ENCODE data around the gene EMILIN2.

The EMILIN2 gene

GRCh38 chr18:2879889-2880288, 33.1 kb downstream of the EMILIN2 start:
- no peak for FAIRE-seq

DNA sequence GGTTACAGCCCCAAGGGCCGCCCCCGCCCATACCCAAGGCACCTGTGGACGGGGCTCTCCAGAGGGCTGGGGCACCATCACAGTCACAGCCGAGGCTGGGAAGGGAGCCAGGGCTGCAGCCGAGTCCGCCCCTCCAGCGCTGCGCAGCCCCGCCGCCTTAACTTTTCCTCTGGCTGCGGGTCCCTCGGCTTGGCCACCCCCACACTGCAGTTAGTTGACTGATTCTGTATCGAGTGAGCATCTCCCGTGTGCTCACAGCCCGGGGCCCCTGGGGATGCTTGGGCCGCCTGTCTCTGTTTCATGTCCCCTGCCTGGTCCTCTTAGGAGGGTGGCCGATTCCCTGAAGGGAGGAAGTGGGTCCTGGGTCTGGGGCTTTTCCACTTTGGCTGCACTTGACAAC, 33.7 kb downstream of the EMILIN2 start:
- FAIRE-seq = no peak

DNA sequence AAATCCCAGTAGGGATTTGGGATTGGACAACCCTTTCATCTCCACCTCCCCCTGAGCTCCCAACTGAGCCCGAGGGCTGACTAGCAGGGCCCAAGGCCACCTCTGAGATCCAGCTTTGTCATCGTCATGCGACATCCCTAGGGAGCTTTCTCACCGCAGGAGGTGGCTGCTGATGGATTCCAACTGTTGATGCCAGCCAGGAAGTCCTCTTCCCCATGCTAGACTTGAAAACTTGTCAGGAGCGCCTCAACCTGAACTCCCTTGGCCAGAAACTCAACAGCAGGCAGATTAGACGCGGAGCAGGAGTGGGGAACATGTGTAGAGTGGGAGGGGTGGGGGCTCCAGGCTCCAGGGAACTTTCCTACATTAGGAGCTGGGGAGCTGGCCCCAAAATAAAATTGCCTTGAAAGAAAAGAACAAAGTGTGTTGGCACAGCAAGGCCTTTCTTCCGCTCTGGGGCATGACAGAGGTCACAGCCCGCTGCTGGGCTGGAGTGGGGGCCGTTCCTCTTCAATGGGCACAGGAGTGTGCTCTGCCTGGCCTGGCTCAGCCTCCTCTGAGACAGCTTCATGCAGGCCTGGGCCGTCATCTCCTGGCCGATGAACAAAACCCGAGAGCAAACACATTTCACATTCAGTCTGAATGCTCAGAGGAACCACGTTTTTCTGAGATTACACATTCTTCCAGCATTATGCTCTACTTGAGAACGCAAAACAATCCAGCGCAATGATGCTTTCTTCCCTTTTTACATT, 34.5 kb downstream of the EMILIN2 start:
- no peak for FAIRE-seq

GRCh38 chr18:2881840-2882195, 35.0 kb downstream of the EMILIN2 start:
- no peak for FAIRE-seq

DNA sequence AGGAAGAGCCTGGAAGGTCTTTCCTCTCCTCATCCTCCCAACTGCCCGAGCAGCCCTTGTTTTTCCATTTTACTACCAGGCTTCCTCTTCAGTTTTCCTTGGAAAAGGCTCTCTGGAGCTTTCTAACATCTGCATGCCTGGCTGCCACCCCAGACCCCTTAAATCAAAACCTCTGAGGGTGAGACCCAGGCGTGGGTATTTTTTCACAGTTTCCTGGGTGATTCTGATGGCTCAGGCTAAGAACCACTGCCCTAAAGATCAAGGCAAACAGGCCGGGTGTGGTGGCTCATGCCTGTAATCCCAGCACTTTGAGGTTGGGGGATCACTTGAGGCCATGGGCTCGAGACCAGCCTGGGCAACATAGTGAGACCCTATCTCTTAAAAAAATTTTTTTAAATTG, 35.4 kb downstream of the EMILIN2 start:
- no peak for FAIRE-seq

GRCh38 chr18:2883076-2883735, 36.4 kb downstream of the EMILIN2 start:
- FAIRE-seq = no peak

- no peak for FAIRE-seq
Measured at GRCh38 chr18:2884706-2885285, 38.0 kb downstream of the EMILIN2 start.

DNA sequence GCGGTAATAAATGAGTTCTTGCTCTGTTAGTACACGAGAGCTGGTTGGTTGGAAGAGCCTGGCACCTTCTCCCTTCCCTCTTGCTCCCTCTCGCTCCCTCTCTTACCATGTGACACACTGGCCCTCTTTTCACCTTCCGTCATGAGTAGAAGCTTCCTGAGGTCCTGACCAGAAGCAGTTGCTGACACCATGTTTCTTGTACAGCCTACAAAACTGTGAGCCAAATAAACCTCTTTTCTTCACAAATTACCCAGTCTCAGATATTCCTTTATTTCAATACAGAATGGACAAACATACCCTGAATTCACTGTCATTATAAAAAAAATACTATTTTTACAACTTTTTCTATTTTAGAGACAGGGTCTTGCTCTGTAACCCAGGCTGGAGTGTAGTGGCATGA, 40.7 kb downstream of the EMILIN2 start:
- FAIRE-seq = no peak

- FAIRE-seq = no peak
Measured at GRCh38 chr18:2889761-2890192, 43.0 kb downstream of the EMILIN2 start.

DNA sequence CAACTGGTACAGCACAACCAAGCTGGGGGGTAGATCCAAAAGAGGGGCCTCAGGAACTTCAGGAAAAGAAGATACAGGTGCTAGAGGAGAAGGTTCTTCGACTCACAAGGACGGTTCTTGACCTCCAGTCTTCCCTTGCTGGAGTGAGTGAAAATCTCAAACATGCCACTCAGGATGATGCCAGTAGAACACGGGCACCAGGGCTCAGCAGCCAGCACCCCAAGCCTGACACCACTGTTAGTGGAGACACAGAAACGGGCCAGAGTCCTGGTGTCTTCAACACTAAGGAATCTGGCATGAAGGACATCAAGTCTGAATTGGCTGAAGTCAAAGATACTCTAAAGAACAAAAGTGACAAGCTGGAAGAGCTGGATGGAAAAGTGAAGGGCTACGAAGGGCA, 43.8 kb downstream of the EMILIN2 start:
- FAIRE-seq = no peak

GRCh38 chr18:2891526-2892431, 45.0 kb downstream of the EMILIN2 start:
- no peak for FAIRE-seq

DNA sequence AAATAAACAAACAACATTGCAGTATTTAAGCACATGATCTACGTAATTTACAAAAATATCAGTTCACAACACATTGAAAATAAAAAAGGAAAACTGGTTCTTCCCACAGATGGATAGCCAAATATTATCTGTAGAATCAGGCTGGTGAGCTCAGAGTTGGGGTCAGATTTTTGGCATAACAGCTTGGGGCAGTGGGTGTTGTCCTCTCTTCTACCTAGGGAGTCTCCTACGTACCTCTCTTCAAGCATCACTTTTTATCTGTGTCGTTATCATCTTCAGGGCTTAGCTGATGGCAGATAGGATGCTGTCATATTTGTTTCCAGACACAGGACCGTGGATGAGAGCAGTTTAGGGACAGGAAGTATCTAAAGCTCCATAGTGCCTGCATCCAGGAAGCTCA, 46.2 kb downstream of the EMILIN2 start:
- no peak for FAIRE-seq

DNA sequence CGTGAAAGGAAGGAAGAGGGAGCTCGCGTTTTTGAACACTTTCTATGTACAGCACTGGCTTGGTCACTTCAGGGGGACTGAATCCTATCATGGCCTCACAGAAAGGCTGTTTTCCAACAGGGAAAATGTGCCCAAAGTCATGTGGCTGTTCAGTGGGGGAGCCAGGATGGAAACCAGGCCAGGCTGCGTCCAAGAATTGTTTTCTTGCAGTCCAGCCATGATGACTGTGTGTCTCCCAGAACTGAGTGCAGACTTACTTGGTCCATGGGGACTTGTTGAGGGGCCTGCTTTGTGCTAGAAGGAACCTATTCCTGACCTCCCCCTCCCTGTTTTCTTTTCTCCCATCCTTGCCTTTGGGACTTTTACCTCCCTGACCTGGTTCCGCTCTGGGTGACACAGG, 46.9 kb downstream of the EMILIN2 start:
- FAIRE-seq = no peak

DNA sequence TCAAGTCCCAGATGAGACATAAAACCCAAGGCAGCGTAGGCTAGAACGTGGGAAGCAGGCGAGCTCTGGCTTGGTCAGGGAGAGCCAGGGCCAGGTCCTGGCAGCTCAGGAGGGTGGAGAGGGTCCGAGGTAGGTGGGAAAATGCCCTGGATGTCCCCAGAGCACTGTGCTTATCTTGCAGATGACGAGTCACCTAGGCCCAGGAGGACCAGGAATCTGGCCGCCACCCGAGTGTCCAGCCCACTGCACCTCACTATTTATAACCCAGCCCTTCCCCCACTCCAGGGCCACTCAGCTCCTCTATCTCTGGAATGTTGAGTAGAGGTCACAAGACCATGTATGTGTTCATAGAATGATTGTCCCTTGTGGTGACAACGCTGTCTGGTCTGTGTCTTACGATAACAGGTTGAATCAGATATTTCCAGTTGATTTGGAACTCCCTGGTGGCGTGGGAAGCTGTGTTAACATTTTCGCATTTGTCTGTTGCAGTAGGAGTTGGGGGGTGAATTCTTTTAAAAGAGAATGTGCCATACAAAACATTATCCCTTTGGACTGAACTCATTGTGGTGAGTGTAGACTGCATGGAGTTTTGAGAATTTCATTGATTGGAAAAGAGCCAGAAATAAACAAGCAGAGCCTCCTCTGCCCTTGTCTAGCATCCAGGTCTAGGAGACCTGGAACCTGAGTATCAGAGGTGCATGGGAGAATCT, 47.5 kb downstream of the EMILIN2 start:
- no peak for FAIRE-seq

DNA sequence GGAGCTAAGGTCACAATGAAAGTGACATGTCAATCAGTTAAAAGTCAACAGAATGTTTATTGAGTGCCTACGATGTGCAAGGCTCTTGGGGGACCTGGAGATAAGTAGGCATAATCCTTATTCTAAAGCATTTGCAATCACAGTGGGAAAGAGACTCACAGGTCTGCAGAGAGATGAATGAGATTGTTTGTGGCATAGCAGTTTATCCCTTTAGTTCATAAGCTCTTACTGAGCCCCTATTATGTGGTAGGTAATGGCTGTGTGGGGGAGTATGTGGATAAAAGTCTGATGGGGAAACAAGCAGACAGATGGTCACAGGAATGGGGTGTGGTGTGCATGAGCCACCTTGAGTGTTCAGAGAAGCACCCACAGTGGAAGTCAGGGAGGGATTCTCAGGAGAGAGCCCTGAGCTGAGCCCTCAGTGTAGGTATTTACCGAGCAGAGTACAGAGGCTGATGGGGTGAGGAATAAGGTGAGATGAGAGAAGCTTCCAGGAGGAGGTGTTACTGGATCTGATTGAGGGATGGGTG, 48.1 kb downstream of the EMILIN2 start:
- no peak for FAIRE-seq

DNA sequence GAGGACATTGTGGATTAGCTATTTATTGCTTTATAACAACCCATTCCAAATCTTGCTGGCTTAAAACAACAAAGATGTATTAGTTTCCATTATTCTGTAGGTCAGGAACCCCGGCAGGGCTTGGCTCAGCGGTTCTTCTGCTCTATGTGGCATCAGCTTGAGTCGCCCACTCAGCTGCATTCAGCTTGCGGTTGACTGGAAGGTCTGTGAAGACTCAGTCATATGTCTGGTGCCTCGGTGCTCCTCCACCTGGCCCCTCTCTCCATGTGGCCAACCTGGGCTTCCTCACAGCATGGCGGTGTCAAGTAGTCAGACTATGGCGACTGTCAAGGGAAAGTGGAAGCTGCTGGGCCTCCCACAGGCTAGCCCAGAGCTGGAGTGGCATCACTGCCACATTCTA, 48.6 kb downstream of the EMILIN2 start:
- FAIRE-seq = no peak

GRCh38 chr18:2896990-2897389, 50.2 kb downstream of the EMILIN2 start:
- FAIRE-seq = no peak

GRCh38 chr18:2897448-2898185, 50.8 kb downstream of the EMILIN2 start:
- no peak for FAIRE-seq

DNA sequence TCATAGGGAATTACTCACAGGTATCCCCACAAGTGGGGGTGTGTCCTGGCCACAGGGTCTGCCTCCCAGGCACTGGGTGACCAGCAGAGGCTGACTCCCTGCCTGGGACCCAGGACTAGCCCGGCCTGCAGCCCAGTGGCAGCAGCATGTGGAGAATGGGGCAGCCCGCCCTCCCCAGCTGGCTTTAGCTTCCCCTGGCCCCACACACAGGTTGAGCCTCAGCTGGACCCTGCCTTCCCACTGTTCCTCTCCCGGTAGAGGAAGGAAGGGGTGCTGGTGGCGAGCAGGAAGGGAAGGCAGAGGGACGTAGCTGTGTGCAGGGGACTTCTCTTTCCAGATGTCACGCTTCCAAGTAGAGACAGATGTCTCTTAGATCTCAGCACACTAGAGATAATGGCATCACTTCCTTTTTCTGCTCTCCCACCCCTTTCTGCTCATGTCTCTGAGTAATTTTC, 51.4 kb downstream of the EMILIN2 start:
- FAIRE-seq = no peak

- no peak for FAIRE-seq
Measured at GRCh38 chr18:2900684-2901422, 54.0 kb downstream of the EMILIN2 start.

Measured in TTC549 (cell line).